ENCODE measurements around the gene CCM2.
"Not testable (repeated sequence)": the region's sequence is repeated elsewhere in the genome, so short reads cannot be mapped to it uniquely, and the experiment has no call there.

The CCM2 gene

GRCh38 chr7:45105588-45106188 is 105.7 kb downstream of the CCM2 start:
- DNase-seq: no peak

GRCh38 chr7:45106820-45107219 is 106.8 kb downstream of the CCM2 start:
- DNase-seq: no peak

- no peak for DNase-seq
Measured at GRCh38 chr7:45107356-45107755, 107.4 kb downstream of the CCM2 start.

- no peak for DNase-seq
Measured at GRCh38 chr7:45108863-45109262, 108.9 kb downstream of the CCM2 start.

- DNase-seq: peak; percentile 96
Measured at GRCh38 chr7:45111298-45112223, 111.6 kb downstream of the CCM2 start, which contains the start of gene TBRG4. Gene TBRG4, minus strand, starts transcription at chr7:45111697. Its CDS starts 2,460 bp downstream, at chr7:45109237.

GRCh38 chr7:45112648-45113047 is 112.6 kb downstream of the CCM2 start:
- no peak for DNase-seq

GRCh38 chr7:45114257-45114656 is 114.3 kb downstream of the CCM2 start:
- DNase-seq: not testable (repeated sequence)

GRCh38 chr7:45114926-45115325 is 114.9 kb downstream of the CCM2 start:
- DNase-seq: no peak

GRCh38 chr7:45116048-45116447 is 116.0 kb downstream of the CCM2 start:
- no peak for DNase-seq

GRCh38 chr7:45117582-45117981 is 117.6 kb downstream of the CCM2 start:
- no peak for DNase-seq

- DNase-seq: no peak
Measured at GRCh38 chr7:45118292-45118691, 118.3 kb downstream of the CCM2 start.

- no peak for DNase-seq
Measured at GRCh38 chr7:45118889-45119331, 118.9 kb downstream of the CCM2 start.

- no peak for DNase-seq
Measured at GRCh38 chr7:45119550-45119949, 119.5 kb downstream of the CCM2 start.

- DNase-seq: no peak
Measured at GRCh38 chr7:45122975-45123860, 123.2 kb downstream of the CCM2 start.

- no peak for DNase-seq
Measured at GRCh38 chr7:45123913-45124710, 124.1 kb downstream of the CCM2 start.

- DNase-seq: no peak
Measured at GRCh38 chr7:45125193-45125904, 125.3 kb downstream of the CCM2 start.
